Smooth muscle cell (in vitro differentiated cells): ENCODE results near the gene C10orf90. TPM values are rescaled to one million over a fixed set of nuclear protein-coding genes. Genes with fewer than 3 reads are reported as not detected.
"Not testable (repeated sequence)": the region's sequence is repeated elsewhere in the genome, so short reads cannot be mapped to it uniquely, and the experiment has no call there.

Source experiments
- DNase-seq: peaks from one replicate; lab custom pipeline; 2025; ENCODE audit not compliant: unreplicated experiment; lab: John Stamatoyannopoulos, UW
- H2AFZ ChIP-seq: fragments of 200-600 bp; sonication (generic); 2 replicates; pipeline ENCODE4 v1.6.0; 2016; ENCODE audit warnings: antibody characterized with exemption, low read depth, mild to moderate bottlenecking
- H3F3A ChIP-seq: fragments of 200-600 bp; sonication (generic); 2 replicates; pipeline ENCODE4 v1.6.0; 2017; ENCODE audit warnings: antibody characterized with exemption, low read depth
- H3K27ac ChIP-seq: fragments of 200-600 bp; sonication (generic); 2 replicates; pipeline ENCODE4 v1.5.1; 2016; ENCODE audit warnings: low read depth, mild to moderate bottlenecking
- H3K27me3 ChIP-seq: fragments of 200-600 bp; sonication (generic); 2 replicates; pipeline ENCODE4 v1.6.1; 2016; ENCODE audit warnings: low read depth, mild to moderate bottlenecking
- H3K36me3 ChIP-seq: fragments of 200-600 bp; sonication (generic); 2 replicates; pipeline ENCODE4 v1.5.1; 2016; ENCODE audit warnings: low read depth
- H3K4me1 ChIP-seq: fragments of 200-600 bp; sonication (generic); 2 replicates; pipeline ENCODE4 v1.5.1; 2016; ENCODE audit warnings: low read depth
- H3K4me2 ChIP-seq: fragments of 200-600 bp; sonication (generic); 2 replicates; pipeline ENCODE4 v1.6.0; 2016; ENCODE audit warnings: mild to moderate bottlenecking
- H3K4me3 ChIP-seq: fragments of 200-600 bp; sonication (generic); 2 replicates; pipeline ENCODE4 v1.5.1; 2016; ENCODE audit warnings: mild to moderate bottlenecking
- H3K79me2 ChIP-seq: fragments of 200-600 bp; sonication (generic); 2 replicates; pipeline ENCODE4 v1.6.0; 2016; ENCODE audit warnings: low read depth, mild to moderate bottlenecking
- H3K9ac ChIP-seq: fragments of 200-600 bp; sonication (generic); 2 replicates; pipeline ENCODE4 v1.6.0; 2016; ENCODE audit warnings: low read depth
- H3K9me3 ChIP-seq: fragments of 200-600 bp; sonication (generic); replicated peaks from 2 replicates; pipeline ENCODE4 v1.5.1; 2016; ENCODE audit warnings: low read depth
- H4K20me1 ChIP-seq: fragments of 200-600 bp; sonication (generic); 2 replicates; pipeline ENCODE4 v1.6.0; 2016; ENCODE audit warnings: low read depth
- WGBS: methylation state at CpG from one replicate; pipeline ENCODE4 v1.1.7; 2016; ENCODE audit warnings: low lambda C conversion rate; 5-methylcytosine and 5-hydroxymethylcytosine counted together
- polyA plus RNA-seq: library from polyadenylated mRNA; unstranded; fragments of >200 nt; fragmentation: Nextera tagmentation; extraction: Ambion mirVana; gene quantifications from 2 replicates; pipeline ENCODE4 v1.2.1, GENCODE V29; 2016
- total RNA-seq: library from RNA; depleted of rRNA; stranded (reverse); fragments of >200 nt; gene quantifications from 2 replicates; pipeline ENCODE4 v1.2.3, GENCODE V29; 2014
- TF ChIP-seq, protein P1 (sequence below): fragments of 200-600 bp; sonication (generic); IDR thresholded peaks from 2 replicates; pipeline ENCODE4 v1.5.1; 2017; ENCODE audit warnings: borderline replicate concordance, mild to moderate bottlenecking, antibody characterized with exemption; ENCODE audit not compliant: insufficient read depth, poor library complexity, severe bottlenecking

The C10orf90 gene
- total and polyA plus RNA-seq, 2 experiments from 2014 or later = 0.10 to 1.8 TPM

- Histone ChIP-seq H3K9ac (peak overlapping the region; percentile 80), H3F3A (peaks cover 14% of the 10 kb centered on the region), H3K36me3 (no peaks in the 10 kb centered on the region), H3K4me1 (peaks cover 10% of the 10 kb centered on the region), H4K20me1 (no peaks in the 10 kb centered on the region), H3K4me2 (peak overlapping the region; percentile 95), H3K79me2 (peaks cover 77% of the 10 kb centered on the region), H3K27ac (peak overlapping the region; percentile 91), H3K9me3 (no peaks in the 10 kb centered on the region), H3K27me3 (no peaks in the 10 kb centered on the region), H3K4me3 (no peak overlapping the region), H2AFZ (no peak overlapping the region)
- TF ChIP-seq, protein P1, sequence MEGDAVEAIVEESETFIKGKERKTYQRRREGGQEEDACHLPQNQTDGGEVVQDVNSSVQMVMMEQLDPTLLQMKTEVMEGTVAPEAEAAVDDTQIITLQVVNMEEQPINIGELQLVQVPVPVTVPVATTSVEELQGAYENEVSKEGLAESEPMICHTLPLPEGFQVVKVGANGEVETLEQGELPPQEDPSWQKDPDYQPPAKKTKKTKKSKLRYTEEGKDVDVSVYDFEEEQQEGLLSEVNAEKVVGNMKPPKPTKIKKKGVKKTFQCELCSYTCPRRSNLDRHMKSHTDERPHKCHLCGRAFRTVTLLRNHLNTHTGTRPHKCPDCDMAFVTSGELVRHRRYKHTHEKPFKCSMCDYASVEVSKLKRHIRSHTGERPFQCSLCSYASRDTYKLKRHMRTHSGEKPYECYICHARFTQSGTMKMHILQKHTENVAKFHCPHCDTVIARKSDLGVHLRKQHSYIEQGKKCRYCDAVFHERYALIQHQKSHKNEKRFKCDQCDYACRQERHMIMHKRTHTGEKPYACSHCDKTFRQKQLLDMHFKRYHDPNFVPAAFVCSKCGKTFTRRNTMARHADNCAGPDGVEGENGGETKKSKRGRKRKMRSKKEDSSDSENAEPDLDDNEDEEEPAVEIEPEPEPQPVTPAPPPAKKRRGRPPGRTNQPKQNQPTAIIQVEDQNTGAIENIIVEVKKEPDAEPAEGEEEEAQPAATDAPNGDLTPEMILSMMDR = no peak
- no peak for DNase-seq
- 32% methylated on average over 5 of the region's 5 CpGs for WGBS
These were observed 286.1 kb downstream of the C10orf90 start for GRCh38 chr10:126384269-126384873.

DNA sequence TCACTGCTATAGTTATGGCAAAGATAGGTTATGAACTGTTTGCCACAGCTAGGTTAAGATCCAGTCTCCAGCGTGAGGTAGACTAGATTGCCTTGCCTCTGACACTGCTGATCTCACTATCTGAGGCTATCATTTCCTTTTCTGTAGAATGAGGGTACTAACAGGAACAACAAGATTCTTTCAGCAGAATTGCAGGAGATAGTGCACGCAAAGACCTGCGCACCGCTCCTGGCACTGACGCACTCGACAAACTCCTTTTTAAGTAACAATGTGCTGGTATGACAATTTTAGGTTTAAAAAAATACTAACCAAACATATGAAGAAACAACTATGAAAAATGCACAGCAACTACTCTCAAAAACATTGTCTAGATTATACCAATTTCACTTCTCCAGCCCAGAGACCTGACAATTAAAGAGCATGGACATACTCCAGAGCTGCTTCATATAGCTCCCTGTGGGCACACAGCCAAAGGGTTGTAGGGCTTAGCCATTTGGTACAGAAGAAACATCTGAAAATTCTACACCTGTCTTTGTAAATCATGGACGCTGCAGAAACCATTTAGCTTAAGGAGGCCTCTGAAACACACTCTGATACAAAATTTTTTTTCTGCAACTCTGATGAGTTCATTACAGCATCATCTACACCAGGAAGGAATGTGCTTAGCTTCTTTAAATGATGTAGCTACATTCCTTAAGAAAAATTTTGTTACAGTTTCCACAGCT lies 290.0 kb downstream of the C10orf90 start:
- no peak overlapping the region for H3K4me3 ChIP-seq
- H2AFZ ChIP-seq = no peak overlapping the region
- no peaks in the 10 kb centered on the region for H4K20me1 ChIP-seq
- TF ChIP-seq, protein P1 = no peak
- H3K9ac ChIP-seq = no peak overlapping the region
- H3F3A ChIP-seq = peaks cover 7% of the 10 kb centered on the region
- H3K4me1 ChIP-seq = no peaks in the 10 kb centered on the region
- H3K9me3 ChIP-seq = no peaks in the 10 kb centered on the region
- peaks cover 98% of the 10 kb centered on the region for H3K79me2 ChIP-seq
- WGBS = 88% methylated on average over 7 of the region's 7 CpGs
- DNase-seq = no peak
- H3K27me3 ChIP-seq = no peaks in the 10 kb centered on the region
- H3K4me2 ChIP-seq = no peak overlapping the region
- no peaks in the 10 kb centered on the region for H3K36me3 ChIP-seq
- no peak overlapping the region for H3K27ac ChIP-seq

GRCh38 chr10:126379166-126379565 lies 291.3 kb downstream of the C10orf90 start:
- not testable (repeated sequence) for H3K4me3 ChIP-seq, H3K4me1 ChIP-seq, H4K20me1 ChIP-seq, H3K4me2 ChIP-seq, H3F3A ChIP-seq, H3K27ac ChIP-seq, H2AFZ ChIP-seq, DNase-seq, H3K36me3 ChIP-seq, H3K9ac ChIP-seq, H3K9me3 ChIP-seq, H3K27me3 ChIP-seq
- peaks cover 99% of the 10 kb centered on the region for H3K79me2 ChIP-seq
- 92% methylated on average over 3 of the region's 3 CpGs for WGBS

DNA sequence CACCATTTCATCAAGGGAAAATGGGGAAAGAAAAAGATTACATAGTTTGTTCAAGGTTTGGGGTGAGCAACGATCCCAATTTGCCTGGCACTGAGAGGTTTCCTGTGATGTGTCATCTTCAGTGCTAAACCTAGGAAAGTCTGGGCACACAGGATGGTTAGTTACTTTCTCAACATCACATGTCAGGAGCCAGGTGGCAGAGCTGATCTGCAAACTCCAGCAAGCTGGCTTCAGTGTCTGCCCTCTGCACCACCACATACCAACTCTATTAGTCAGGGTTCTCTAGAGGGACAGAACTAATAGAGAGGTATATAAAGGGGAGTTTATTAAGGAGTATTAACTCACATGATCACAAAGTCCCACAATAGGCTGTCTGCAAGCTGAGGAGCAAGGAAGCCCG lies 293.5 kb downstream of the C10orf90 start:
- no peaks in the 10 kb centered on the region for H3K4me1 ChIP-seq
- 81% methylated on average over 2 of the region's 2 CpGs for WGBS

More for the DNA sequence above, 293.5 kb downstream of the C10orf90 start:
- DNase-seq = no peak
- no peaks in the 10 kb centered on the region for H4K20me1 ChIP-seq
- H3K4me3 ChIP-seq = no peak overlapping the region
- no peaks in the 10 kb centered on the region for H3K36me3 ChIP-seq
- H3K27ac ChIP-seq = peak overlapping the region; percentile 32
- H3K4me2 ChIP-seq = no peak overlapping the region
- H3K9me3 ChIP-seq = peaks cover 5% of the 10 kb centered on the region
- TF ChIP-seq, protein P1 = no peak
- peaks cover 86% of the 10 kb centered on the region for H3K79me2 ChIP-seq
- no peak overlapping the region for H3K9ac ChIP-seq
- H3K27me3 ChIP-seq = no peaks in the 10 kb centered on the region
- H2AFZ ChIP-seq = no peak overlapping the region
- H3F3A ChIP-seq = peaks cover 9% of the 10 kb centered on the region
